GM12878 (cell line): ENCODE data around the gene PRKCZ. TPM values are rescaled to one million over a fixed set of nuclear protein-coding genes. Genes with fewer than 3 reads are reported as not detected.

Source experiments
- ATAC-seq: fragments of 200-7000 bp; cut with Tn5 transposase; 3 replicates; pipeline ENCODE4 v1.9.1; 2020; ENCODE audit warnings: mild to moderate bottlenecking, moderate library complexity
- BruUV-seq: library from RNA; stranded (reverse); fragments of 400-500 nt; replicated peaks from 2 replicates; lab custom pipeline; 2021; lab: Mats Ljungman, UMichigan
- CTCF ChIA-PET: fragments of 300-600 bp; sonication (Branson Sonifier 250); formaldehyde crosslinking; extraction: SDS; loops from one replicate; lab custom pipeline; 2021; ENCODE audit warnings: inconsistent platforms; lab: Yijun Ruan, JAX
- POLR2A ChIA-PET: fragments of 350-600 bp; formaldehyde crosslinking; extraction: SDS; loops from one replicate; lab custom pipeline; 2021; ENCODE audit warnings: inconsistent platforms; lab: Charles Lee
- RAD21 ChIA-PET: fragments of 300-600 bp; sonication (Branson Sonifier 250); formaldehyde crosslinking; loops from one replicate; lab custom pipeline; 2023; ENCODE audit warnings: antibody characterized with exemption; ENCODE audit not compliant: unreplicated experiment; lab: Charles Lee
- SMC1A ChIA-PET: fragments of 300-600 bp; sonication (Branson Sonifier 250); formaldehyde crosslinking; loops from one replicate; lab custom pipeline; 2023; ENCODE audit not compliant: unreplicated experiment, uncharacterized antibody; lab: Charles Lee
- DNase-seq: peaks from one replicate; pipeline ENCODE4 v3.0.0-alpha.2; 2011; ENCODE audit warnings: low read depth, low spot score
- FAIRE-seq: peaks from 3 replicates; lab custom pipeline; 2011; peaks lifted over from hg19 to GRCh38; lab: Jason Lieb, UNC
- H2AFZ ChIP-seq: 2 replicates; pipeline ENCODE4 v1.6.0; 2011; ENCODE audit warnings: low read depth, low read length, control low read depth; ENCODE audit not compliant: control insufficient read depth
- H3K27ac ChIP-seq: 2 replicates; pipeline ENCODE4 v1.5.1; 2011; ENCODE audit warnings: control low read depth; ENCODE audit not compliant: control insufficient read depth, insufficient read depth
- H3K27me3 ChIP-seq, 2 experiments: replicated peaks in 1 of 2; 2 replicates each; pipeline versions ENCODE4 v1.6.0 to v1.6.1; 2011; ENCODE audit warnings: low read length in 1 of 2; ENCODE audit not compliant: control insufficient read depth in 2 of 2, insufficient read depth in 2 of 2
- H3K36me3 ChIP-seq, 2 experiments: 2 replicates each; pipeline ENCODE4 v1.5.1; 2011; ENCODE audit warnings: low read length in 1 of 2; ENCODE audit not compliant: control insufficient read depth in 2 of 2, insufficient read depth in 2 of 2
- H3K4me1 ChIP-seq: 2 replicates; pipeline ENCODE4 v1.6.1; 2011; ENCODE audit warnings: mild to moderate bottlenecking, low read length, moderate library complexity, mixed read lengths; ENCODE audit not compliant: control insufficient read depth, insufficient read depth
- H3K4me2 ChIP-seq: 2 replicates; pipeline ENCODE4 v1.6.0; 2011; ENCODE audit warnings: control low read depth; ENCODE audit not compliant: control insufficient read depth, insufficient read depth
- H3K4me3 ChIP-seq: fragments of 200-600 bp; sonication (generic); 2 replicates; pipeline ENCODE4 v1.5.1; 2016
- H3K79me2 ChIP-seq: 2 replicates; pipeline ENCODE4 v1.6.0; 2011; ENCODE audit warnings: low read length; ENCODE audit not compliant: control insufficient read depth, insufficient read depth
- H3K9ac ChIP-seq: 2 replicates; pipeline ENCODE4 v1.8.0; 2011; ENCODE audit warnings: low read length, control low read depth, mixed read lengths; ENCODE audit not compliant: control insufficient read depth, insufficient read depth
- H3K9me3 ChIP-seq: replicated peaks from 3 replicates; pipeline ENCODE4 v1.5.1; 2011; ENCODE audit warnings: mild to moderate bottlenecking, low read length; ENCODE audit not compliant: control insufficient read depth, insufficient read depth
- H4K20me1 ChIP-seq: 2 replicates; pipeline ENCODE4 v1.6.0; 2011; ENCODE audit not compliant: control insufficient read depth, insufficient read depth
- ATF7 ChIP-seq: fragments of 450-650 bp; IDR thresholded peaks from 2 replicates; pipeline ENCODE4 v1.6.1; 2016; ENCODE audit warnings: low read depth, mild to moderate bottlenecking
- BACH1 ChIP-seq: fragments of 450-650 bp; IDR thresholded peaks from 2 replicates; pipeline ENCODE4 v1.6.1; 2017; ENCODE audit warnings: mild to moderate bottlenecking, borderline replicate concordance
- ESRRA ChIP-seq: IDR thresholded peaks from 2 replicates; pipeline ENCODE4 v1.6.1; 2012; ENCODE audit warnings: mild to moderate bottlenecking, low read length, improper control_type of control experiment
- FOXM1 ChIP-seq: IDR thresholded peaks from 2 replicates; pipeline ENCODE4 v1.6.1; 2012; ENCODE audit warnings: low read depth, mild to moderate bottlenecking, inconsistent platforms, low read length, moderate library complexity
- HDAC2 ChIP-seq: fragments of 200-600 bp; sonication (generic); IDR thresholded peaks from 2 replicates; pipeline ENCODE4 v1.6.1; 2017
- HDGF ChIP-seq: fragments of 450-650 bp; IDR thresholded peaks from 2 replicates; pipeline ENCODE4 v1.6.1; 2016; ENCODE audit warnings: antibody characterized with exemption
- IKZF1 ChIP-seq: fragments of 450-650 bp; conservative IDR thresholded peaks from 2 replicates; pipeline ENCODE4 v1.6.1; 2017; ENCODE audit warnings: antibody characterized with exemption, mild to moderate bottlenecking
- KDM1A ChIP-seq: fragments of 200-600 bp; sonication (generic); IDR thresholded peaks from 2 replicates; pipeline ENCODE4 v1.6.1; 2016; ENCODE audit warnings: borderline replicate concordance
- MYB ChIP-seq: fragments of 150-350 bp; IDR thresholded peaks from 2 replicates; pipeline ENCODE4 v1.6.1; 2014; ENCODE audit warnings: mild to moderate bottlenecking, low read depth, low read length, borderline replicate concordance
- RB1 ChIP-seq: fragments of 450-650 bp; formaldehyde crosslinking; IDR thresholded peaks from 2 replicates; pipeline ENCODE4 v1.6.1; 2017; ENCODE audit warnings: mild to moderate bottlenecking, borderline replicate concordance
- SUPT20H ChIP-seq: IDR thresholded peaks from 2 replicates; pipeline ENCODE4 v1.6.1; 2011; ENCODE audit warnings: low read depth, mild to moderate bottlenecking, low read length, moderate library complexity, borderline replicate concordance; ENCODE audit not compliant: control insufficient read depth
- ZBED1 ChIP-seq: IDR thresholded peaks from 2 replicates; pipeline ENCODE4 v1.6.1; 2016; ENCODE audit warnings: borderline replicate concordance
- WGBS: methylation state at CpG from one replicate; pipeline ENCODE4 v1.1.6; 2016; ENCODE audit warnings: low lambda C conversion rate; ENCODE audit not compliant: insufficient replicate concordance, insufficient coverage; ENCODE audit errors: missing lambda C conversion rate; 5-methylcytosine and 5-hydroxymethylcytosine counted together
- in situ Hi-C: fragments of 300-500 bp; cut with MboI; formaldehyde crosslinking; loops from 9 replicates; pipeline ENCODE4 v1.14.3; 2018; ENCODE audit warnings: mixed read lengths
- intact Hi-C: fragments of 100-400 bp; cut with micrococcal nuclease; formaldehyde crosslinking; loops from one replicate; pipeline ENCODE4 v1.14.2; 2022; ENCODE audit not compliant: unreplicated experiment
- polyA plus RNA-seq, 11 experiments: library from polyadenylated mRNA; depleted of rRNA in 4 of 11; unstranded in 6 of 11; stranded (reverse) in 5 of 11; fragments of >200 nt; fragmentation: Nextera tagmentation in 4 of 11; fragmentation: Illumina TruSeq in 1 of 11; extraction: Ambion mirVana in 4 of 11; extraction: Trizol in 1 of 11; gene quantifications; 1 replicate in 1 of 11; 2 replicates in 10 of 11; pipeline versions ENCODE4 v1.2.1 to v1.2.3, GENCODE V29; 2011 to 2016; ENCODE audit warnings: inconsistent platforms in 2 of 11, missing spikeins in 2 of 11, low read depth in 1 of 11
- total RNA-seq, 4 experiments: library from RNA; depleted of rRNA in 3 of 4; stranded (reverse); fragments of >200 nt in 3 of 4; fragmentation: Illumina TruSeq in 1 of 4; extraction: Trizol in 1 of 4; gene quantifications; 2 replicates each; pipeline versions ENCODE4 v1.2.1 to v1.2.3, GENCODE V29; 2013 to 2021
- TF ChIP-seq, protein P1 (sequence below): IDR thresholded peaks from 2 replicates; pipeline ENCODE4 v1.6.1; 2011; ENCODE audit warnings: borderline replicate concordance, low read depth, mild to moderate bottlenecking, moderate library complexity, low read length; ENCODE audit not compliant: insufficient read depth, poor library complexity, severe bottlenecking
- TF ChIP-seq, protein P2 (sequence below): IDR thresholded peaks from 2 replicates; pipeline ENCODE4 v1.6.1; 2012; ENCODE audit warnings: low read depth, low read length, improper control_type of control experiment
- TF ChIP-seq, protein P3 (sequence below): fragments of 450-650 bp; IDR thresholded peaks from 2 replicates; pipeline ENCODE4 v1.6.1; 2017; ENCODE audit warnings: low read depth, mild to moderate bottlenecking, moderate library complexity
- TF ChIP-seq, protein P4 (sequence below): IDR thresholded peaks from 2 replicates; pipeline ENCODE4 v1.6.1; 2011; ENCODE audit warnings: low read depth, mild to moderate bottlenecking, low read length, moderate library complexity, borderline replicate concordance; ENCODE audit errors: extremely low read depth
- TF ChIP-seq, protein P5 (sequence below): fragments of 450-650 bp; IDR thresholded peaks from 2 replicates; pipeline ENCODE4 v1.6.1; 2017; ENCODE audit warnings: mild to moderate bottlenecking, low read depth, inconsistent platforms; ENCODE audit not compliant: poor library complexity, severe bottlenecking

Gene PRKCZ
- total and polyA plus RNA-seq, 10 of the 15 experiments (the other 5 are each of a cell fraction or from before 2014, with no cell fraction given): 0.05 to 1.9 (median 0.64) TPM; not detected in 1

DNA sequence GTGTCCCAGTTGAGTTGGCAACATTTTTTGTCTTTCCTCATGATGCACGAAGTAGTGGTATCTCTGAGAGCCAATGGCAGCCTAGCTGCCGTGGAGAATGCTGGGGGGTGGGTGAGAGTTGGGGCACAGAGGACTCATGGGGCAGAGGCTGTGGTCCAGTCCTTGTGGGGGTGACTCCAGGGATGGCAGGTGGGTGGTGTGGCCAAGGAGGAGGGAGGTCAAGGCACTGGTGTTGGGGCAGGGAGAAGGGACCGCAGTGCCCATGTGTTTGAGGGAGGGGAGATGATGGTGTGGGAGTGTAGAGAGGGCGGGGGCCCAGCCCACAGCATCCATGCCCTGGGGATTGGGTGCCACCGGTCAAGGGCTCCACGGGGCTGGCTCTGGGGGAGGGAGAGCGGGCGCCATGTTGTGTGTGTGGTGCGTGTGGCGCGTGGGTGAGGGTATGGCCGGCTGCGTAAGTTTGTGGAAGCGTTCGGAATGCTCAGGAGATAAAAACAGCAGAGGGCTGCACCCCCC is 63.5 kb downstream of the PRKCZ start:
- intact Hi-C loops: no loop called here
- TF ChIP-seq HDAC2: no peak
- TF ChIP-seq, protein P1, sequence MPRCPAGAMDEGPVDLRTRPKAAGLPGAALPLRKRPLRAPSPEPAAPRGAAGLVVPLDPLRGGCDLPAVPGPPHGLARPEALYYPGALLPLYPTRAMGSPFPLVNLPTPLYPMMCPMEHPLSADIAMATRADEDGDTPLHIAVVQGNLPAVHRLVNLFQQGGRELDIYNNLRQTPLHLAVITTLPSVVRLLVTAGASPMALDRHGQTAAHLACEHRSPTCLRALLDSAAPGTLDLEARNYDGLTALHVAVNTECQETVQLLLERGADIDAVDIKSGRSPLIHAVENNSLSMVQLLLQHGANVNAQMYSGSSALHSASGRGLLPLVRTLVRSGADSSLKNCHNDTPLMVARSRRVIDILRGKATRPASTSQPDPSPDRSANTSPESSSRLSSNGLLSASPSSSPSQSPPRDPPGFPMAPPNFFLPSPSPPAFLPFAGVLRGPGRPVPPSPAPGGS: no peak
- TF ChIP-seq, protein P2, sequence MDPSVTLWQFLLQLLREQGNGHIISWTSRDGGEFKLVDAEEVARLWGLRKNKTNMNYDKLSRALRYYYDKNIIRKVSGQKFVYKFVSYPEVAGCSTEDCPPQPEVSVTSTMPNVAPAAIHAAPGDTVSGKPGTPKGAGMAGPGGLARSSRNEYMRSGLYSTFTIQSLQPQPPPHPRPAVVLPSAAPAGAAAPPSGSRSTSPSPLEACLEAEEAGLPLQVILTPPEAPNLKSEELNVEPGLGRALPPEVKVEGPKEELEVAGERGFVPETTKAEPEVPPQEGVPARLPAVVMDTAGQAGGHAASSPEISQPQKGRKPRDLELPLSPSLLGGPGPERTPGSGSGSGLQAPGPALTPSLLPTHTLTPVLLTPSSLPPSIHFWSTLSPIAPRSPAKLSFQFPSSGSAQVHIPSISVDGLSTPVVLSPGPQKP: no peak
- no peak for TF ChIP-seq IKZF1
- no peak for TF ChIP-seq FOXM1
- no peak for TF ChIP-seq ZBED1
- no peak for TF ChIP-seq HDGF
- TF ChIP-seq, protein P3, sequence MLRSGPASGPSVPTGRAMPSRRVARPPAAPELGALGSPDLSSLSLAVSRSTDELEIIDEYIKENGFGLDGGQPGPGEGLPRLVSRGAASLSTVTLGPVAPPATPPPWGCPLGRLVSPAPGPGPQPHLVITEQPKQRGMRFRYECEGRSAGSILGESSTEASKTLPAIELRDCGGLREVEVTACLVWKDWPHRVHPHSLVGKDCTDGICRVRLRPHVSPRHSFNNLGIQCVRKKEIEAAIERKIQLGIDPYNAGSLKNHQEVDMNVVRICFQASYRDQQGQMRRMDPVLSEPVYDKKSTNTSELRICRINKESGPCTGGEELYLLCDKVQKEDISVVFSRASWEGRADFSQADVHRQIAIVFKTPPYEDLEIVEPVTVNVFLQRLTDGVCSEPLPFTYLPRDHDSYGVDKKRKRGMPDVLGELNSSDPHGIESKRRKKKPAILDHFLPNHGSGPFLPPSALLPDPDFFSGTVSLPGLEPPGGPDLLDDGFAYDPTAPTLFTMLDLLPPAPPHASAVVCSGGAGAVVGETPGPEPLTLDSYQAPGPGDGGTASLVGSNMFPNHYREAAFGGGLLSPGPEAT: no peak
- no peak for TF ChIP-seq SUPT20H
- TF ChIP-seq KDM1A: no peak
- no peak for TF ChIP-seq BACH1
- TF ChIP-seq ATF7: no peak
- TF ChIP-seq, protein P4, sequence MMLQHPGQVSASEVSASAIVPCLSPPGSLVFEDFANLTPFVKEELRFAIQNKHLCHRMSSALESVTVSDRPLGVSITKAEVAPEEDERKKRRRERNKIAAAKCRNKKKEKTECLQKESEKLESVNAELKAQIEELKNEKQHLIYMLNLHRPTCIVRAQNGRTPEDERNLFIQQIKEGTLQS: no peak
- TF ChIP-seq RB1: no peak
- no peak for TF ChIP-seq ESRRA
- TF ChIP-seq, protein P5, sequence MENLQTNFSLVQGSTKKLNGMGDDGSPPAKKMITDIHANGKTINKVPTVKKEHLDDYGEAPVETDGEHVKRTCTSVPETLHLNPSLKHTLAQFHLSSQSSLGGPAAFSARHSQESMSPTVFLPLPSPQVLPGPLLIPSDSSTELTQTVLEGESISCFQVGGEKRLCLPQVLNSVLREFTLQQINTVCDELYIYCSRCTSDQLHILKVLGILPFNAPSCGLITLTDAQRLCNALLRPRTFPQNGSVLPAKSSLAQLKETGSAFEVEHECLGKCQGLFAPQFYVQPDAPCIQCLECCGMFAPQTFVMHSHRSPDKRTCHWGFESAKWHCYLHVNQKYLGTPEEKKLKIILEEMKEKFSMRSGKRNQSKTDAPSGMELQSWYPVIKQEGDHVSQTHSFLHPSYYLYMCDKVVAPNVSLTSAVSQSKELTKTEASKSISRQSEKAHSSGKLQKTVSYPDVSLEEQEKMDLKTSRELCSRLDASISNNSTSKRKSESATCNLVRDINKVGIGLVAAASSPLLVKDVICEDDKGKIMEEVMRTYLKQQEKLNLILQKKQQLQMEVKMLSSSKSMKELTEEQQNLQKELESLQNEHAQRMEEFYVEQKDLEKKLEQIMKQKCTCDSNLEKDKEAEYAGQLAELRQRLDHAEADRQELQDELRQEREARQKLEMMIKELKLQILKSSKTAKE: no peak
- TF ChIP-seq MYB: no peak

More for the DNA sequence above, 63.5 kb downstream of the PRKCZ start:
- ChIA-PET SMC1A (no interaction called here), CTCF (no interaction called here), POLR2A (no interaction called here), RAD21 (no interaction called here)
- Histone ChIP-seq H3K9me3 (no peaks in the 10 kb centered on the region), H3K79me2 (no peaks in the 10 kb centered on the region), H3K4me3 (no peak overlapping the region), H3K36me3 (no peaks in the 10 kb centered on the region), H4K20me1 (no peaks in the 10 kb centered on the region), H3K27me3 (no peaks in the 10 kb centered on the region), H3K4me1 (peaks cover 7% of the 10 kb centered on the region), H3K4me2 (no peak overlapping the region), H3K27ac (no peak overlapping the region), H2AFZ (no peak overlapping the region), H3K9ac (no peak overlapping the region)
- 86% methylated on average over 11 of the region's 15 CpGs for WGBS
- no peak for ATAC-seq
- BruUV-seq: no TSS peak
- no peak for DNase-seq
- FAIRE-seq: no peak
- in situ Hi-C loops: no loop called here
